GM12891 (cell line): ENCODE results near the gene PTMA.

Experiments
- POLR2A ChIP-seq: IDR thresholded peaks from 2 replicates; pipeline ENCODE4 v1.6.1; 2011; ENCODE audit warnings: low read depth, low read length, control low read depth
- POLR2AphosphoS5 ChIP-seq: IDR thresholded peaks from 2 replicates; pipeline ENCODE4 v1.6.1; 2011; ENCODE audit warnings: low read depth, low read length, control low read depth
- POU2F2 ChIP-seq: IDR thresholded peaks from 2 replicates; pipeline ENCODE4 v1.6.1; 2011; ENCODE audit warnings: low read depth, mild to moderate bottlenecking, control low read depth, low read length, moderate library complexity
- SPI1 ChIP-seq: IDR thresholded peaks from 2 replicates; pipeline ENCODE4 v1.6.1; 2011; ENCODE audit warnings: low read depth, low read length, control low read depth
- TAF1 ChIP-seq: IDR thresholded peaks from 2 replicates; pipeline ENCODE4 v1.6.1; 2011; ENCODE audit warnings: low read depth, low read length, control low read depth

GRCh38 chr2:231689124-231689893 is 19.0 kb upstream of the PTMA start:
- TF ChIP-seq POLR2A: no peak
- no peak for TF ChIP-seq POLR2AphosphoS5
- TF ChIP-seq TAF1: no peak
- no peak for TF ChIP-seq SPI1
- TF ChIP-seq POU2F2: no peak
